ENCODE results near the gene EPB41L2.

EPB41L2 gene

DNA sequence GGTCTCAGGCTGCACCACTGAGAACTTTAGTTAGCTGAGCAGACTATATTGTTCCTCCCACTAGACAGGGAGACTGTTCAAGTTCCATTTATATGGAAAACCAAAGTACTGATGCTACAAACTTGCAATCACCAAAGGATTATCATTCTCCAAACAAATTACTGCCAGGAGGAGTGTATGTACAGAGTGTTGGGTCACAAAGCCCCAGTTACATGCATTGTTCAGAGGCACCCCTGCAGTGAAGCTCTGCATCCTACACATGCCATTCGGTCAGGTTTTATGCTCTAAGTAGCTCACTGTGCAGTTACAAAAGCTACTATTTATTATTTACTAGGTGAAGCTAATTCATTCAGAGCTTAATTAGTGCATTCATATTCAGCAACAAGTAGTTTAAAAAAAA is 160.0 kb downstream of the EPB41L2 start:
- no peak for DNase-seq

DNA sequence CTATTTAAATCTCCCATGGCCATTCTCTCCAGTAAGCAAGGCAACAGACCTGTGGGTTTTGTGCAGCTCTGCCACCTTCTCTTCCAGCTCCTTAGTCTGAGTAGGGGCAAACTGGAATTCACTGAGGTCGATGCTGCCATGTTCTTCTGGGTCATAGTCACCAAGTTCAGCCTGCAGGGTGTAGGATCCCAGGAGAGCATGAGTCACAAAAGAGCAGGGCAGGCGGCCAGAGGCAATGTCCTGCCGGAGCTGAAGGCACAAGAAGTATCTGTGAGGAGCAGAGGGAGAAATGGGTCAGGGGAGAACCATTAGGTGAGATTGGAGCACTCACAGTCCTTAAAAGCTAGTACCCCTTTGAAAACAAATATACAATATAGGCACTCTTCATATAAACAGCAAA is 162.1 kb downstream of the EPB41L2 start:
- no peak for DNase-seq

DNA sequence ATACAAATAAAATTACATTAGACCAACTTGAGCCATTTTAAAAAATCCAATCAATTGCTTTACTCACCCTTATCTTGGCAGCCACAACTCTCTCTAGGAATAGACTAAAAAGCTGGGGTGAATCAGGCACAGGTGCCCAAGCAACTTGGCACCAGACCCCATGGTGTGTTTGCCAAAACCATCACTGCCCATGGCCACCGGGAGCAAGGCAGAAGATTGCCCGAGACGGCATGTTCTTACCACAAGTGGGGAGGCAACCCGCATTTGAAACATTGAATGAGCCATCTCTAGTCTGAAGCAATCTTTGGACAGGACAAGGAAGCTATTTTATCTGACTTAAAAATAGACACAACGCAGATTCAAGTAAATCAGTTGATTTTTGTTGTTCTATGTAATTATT is 166.8 kb downstream of the EPB41L2 start:
- DNase-seq, result no peak

DNA sequence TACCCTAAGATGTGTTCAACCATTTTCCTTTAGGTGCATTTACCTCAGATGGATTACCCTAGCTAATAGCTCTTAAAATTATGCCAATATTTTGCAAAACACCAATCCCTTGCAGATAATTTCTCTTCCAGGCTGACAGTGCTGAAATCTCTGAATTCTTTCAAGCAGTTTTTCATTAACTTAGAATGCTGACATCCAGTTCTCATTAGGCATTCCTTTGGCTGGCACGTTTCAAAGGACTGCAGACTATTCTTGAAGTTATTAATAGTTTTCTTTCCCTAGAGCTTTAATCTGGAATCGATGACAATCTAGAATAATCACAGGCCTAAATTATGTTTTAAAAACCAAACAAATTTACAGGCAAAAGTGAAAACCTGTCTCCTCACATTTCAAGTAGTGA is 167.5 kb downstream of the EPB41L2 start:
- DNase-seq, result no peak

DNA sequence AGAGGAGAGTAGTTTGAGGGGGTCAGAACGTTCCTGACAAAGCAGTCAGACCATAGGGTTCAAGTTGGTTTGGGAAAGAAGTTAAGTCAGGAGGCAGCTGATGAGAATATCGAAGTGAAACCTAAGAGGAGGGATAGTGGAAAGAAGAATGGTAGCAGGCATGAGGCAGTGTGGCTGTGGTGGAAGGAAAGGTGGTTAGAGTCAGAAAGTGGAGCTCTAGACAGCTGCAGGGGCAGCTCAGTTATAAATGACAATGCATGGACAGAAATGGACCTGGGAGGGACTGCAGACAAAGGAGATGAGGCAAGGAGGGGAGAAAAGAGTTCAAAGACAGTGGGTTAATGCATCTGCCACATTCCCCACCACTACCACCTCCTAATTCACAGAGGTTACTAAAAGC is 169.3 kb downstream of the EPB41L2 start:
- DNase-seq, result no peak

DNA sequence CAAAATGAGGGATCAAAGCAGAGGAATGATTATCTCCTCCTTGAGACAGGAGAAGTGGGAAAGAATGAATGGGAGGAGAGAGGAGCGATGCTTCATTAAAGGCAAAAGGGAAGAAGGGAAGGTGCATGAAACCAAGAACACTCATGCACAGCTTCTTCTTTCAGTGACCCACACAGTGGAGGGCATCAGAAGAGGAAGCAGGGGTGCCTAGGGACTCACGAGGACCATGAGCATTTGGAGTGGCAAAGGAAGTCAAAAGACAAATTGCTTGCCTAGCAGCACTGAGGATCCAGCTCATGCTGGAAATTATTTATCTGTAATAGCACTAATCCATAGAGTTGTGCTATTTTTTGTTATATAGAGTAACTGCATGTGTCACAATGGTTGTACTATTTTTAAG is 169.8 kb downstream of the EPB41L2 start:
- DNase-seq, result no peak

DNA sequence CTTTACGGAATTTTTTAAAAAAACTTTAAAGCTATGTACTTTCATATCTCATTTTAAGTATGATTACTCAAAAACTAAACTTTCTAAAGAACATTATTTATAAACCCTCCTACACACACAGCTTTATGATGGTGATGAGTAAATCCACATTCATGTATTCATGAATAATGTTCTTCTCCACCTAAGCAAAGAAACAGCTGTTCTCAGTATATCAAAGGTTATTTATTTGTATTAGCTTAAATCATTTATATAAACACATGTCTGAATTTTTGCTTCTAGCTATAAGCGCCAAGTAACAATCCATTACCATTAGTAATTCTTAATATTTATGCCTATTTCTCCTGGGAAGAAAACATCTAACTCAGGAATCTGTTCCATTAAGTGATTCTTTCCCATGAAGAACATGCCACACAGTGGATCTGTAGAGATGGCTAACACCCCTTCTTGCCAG is 172.5 kb downstream of the EPB41L2 start:
- no peak for DNase-seq

DNA sequence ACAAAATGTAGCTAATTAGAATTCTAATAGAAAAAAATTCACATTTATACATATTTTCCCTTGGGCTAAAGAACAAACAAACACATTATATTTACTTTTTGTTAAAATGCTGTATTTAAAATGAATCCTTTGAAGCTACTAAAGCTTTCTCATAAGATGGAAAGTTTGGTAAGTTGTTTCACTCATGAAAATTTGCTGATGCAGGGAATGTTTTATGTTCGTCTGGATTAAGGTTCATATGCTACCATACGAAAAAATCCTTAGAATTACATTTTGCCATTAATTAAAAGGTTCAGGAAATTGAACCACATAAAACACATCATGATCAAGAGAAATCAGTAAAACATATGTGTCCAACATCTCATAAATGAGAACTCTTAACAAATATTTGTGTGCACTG is 173.6 kb downstream of the EPB41L2 start:
- no peak for DNase-seq

DNA sequence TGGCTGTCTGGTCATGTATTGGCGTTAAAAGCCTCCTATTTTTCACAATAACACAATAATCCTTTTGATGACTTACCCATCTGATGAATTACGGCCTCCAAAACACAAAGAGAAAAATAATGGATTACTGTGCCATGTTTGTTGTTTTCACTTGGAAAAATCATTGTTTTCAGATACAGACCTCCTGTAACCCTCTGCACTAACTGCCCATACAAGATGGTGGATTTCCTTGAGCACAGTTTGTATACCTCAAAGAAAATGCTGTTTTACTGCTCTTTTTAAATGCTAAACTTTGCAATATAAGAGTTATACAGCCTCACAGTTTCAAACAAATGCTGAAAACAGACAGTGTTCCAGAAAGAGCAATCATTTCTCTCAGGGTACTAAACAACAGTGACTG is 174.8 kb downstream of the EPB41L2 start:
- no peak for DNase-seq

DNA sequence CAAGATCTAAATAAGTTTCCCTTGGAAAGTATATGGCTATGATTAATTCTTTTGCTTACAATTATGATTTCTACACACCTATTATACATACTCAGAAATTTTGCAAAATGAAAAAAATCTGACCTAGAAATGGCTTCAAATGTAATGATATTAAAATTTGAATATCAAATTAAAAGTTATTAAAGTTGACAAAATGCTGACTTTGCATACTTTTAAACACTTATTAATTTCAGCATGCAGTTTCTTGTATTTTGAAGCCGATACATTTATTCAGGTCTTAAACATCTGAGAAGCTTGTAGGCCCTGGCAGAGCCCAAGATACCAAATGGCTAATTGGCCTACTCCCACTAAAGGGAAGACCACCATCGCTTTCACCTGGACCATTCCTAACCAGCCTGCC is 176.1 kb downstream of the EPB41L2 start:
- DNase-seq, result no peak

DNA sequence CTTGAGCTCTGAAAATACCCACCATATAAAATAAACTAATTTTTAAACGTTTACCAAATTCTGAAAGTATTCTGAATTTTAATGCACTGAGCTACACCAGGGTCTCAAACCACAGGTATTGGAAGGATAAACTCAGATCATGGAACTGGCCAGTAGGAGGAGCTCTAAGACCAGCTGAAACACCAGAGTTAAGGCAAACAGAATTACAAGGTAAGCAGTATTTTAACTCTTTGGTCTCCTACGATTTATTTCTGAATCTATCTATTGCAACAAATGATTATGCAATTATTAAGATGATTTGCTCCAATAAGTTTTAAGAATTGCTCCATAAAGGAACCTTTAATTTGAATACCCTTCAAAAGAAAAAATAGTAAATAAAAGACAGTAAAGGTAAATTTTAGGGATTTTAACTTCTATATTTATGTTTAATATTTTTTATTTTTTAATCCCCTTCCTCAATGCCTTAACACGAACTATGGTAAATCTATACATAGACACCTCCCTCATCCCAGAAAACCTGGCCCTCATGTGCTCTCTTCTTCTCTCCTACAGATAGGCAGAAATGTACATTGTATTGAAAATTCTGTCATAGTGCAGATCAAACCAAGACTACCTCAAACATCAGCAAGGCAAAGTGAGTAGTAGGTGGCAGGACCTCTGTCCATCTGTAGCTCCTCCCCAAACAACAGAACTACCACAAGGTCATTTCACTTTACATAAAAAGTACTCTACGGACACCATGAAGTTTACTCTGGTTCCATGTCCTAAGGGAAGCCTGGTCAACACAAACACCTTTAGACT is 177.5 kb downstream of the EPB41L2 start:
- DNase-seq, result peak; percentile 1

DNA sequence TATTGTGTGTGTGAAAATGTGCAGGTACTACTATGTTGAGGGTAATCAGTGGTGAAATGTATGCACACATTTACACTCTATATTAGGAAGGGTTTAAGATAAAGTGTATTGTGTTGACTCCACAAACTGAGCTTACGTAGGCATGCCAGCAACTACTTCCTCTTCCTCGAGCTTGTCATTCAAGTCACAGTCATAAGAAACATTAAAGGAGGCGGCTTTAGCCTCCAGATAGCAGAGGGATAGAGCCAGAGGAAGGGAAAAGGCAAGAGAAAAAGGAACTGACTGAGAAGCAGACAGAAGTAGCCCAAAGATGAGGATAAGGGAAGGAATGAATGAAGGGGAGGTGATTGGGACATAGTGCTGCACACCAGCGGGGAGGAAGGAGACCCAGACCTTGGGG is 180.7 kb downstream of the EPB41L2 start:
- no peak for DNase-seq

DNA sequence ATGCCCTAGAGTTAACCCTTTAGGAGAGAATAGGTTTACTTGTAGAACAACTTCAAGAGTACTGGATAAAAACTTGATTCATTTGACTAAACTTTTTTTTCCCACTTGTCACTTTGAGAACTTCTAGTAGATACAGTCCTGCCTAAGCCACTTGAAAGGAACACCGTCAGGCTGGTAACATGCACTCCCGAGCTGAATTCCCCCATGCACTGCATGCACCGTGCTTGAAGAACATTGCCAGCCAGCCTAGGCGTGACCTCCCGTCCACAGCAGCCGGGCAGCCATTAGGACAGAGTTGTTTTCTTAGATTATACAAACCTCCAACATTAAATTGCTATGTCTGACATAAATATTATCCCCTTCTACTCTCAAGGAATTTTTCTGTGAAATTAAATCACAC is 183.2 kb downstream of the EPB41L2 start:
- DNase-seq, result no peak

DNA sequence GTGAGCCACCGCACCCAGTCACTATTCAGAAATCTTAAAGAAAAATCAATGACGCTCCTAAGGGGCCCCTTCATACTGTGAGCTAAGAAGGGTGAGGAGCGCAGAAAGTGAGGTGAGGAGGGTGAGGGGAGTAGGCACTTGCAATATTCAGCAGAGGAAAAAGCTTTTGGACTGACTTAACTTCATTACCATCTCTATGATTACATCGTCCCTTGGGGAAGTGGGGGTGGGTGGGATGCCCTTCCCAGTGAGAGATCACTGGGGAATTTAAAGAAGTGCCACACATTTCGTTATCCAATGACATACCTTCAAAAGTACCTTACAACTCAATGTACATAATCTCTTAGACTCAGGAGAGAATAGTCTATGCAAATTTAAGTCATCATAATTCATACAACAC is 189.3 kb downstream of the EPB41L2 start:
- no peak for DNase-seq

DNA sequence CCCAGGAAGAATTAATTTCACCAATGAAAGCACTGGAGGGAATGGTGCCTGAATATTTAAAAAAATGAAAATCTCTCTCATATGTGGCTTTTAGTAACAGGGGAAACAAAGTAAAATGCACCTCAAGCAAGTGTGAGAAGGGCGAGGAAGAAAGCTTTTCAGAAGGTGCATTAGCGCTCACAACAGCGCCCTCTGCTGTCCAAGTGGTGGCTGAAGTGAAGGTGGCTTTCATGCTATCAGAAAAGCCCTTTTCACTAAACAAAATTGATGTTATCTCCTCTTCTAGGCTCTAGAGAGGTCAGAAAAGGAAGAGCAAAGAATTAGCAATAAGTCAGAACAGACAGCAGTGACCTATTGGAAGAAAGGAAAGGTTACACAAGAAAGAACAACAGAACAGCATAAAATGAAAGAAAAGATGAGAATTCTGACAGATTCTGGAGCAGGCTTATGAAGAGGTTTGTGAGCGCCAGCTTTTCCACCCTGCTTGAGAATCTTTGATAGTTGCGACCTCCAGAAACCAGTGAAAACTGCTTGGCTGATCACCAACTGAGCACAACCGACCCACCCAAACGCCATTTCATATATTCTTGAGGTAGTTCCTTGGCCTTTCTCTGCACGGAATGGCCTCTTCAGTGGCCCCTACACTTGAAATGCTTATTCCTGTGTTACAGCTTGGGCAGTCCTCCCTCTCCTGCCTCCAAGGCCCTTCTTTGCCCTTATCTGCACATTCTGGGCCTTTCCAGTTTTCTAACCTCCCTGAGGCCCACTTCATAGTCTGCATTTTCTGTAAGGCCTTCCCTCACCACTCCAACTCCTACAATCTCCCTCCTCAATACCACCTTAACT is 190.6 kb downstream of the EPB41L2 start:
- DNase-seq, result no peak

DNA sequence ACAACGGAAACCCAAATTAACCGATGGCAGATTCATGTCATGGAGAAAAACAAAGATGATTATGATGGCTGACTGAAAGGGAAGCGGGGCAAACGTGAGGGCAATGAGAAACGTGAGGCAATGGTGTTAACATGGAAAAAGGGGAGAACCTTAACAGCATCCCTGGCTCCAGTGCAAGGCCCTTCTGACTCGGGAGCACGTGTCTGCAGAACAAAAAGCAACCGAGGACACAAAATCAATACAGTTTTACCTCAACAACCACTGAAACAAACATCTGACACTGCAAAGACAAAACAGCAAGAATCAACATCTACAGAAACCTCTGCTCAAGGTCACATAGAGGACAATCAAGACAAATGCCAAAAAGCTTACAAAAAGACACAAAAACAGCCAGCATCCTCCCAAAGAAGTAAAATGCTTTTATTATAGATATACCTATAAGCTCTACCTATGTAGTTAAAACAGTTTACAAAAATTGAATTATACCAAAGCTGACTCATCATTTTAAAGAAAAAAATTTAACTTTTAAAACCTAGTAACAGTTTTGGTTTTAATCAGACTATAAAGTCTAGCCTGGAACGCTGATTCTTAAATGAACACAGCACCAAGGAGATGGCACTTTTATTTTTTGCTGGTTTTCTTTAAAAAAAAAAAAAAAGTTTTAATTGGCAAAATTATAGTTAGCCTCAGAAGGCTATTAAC is 192.7 kb downstream of the EPB41L2 start:
- no peak for DNase-seq

DNA sequence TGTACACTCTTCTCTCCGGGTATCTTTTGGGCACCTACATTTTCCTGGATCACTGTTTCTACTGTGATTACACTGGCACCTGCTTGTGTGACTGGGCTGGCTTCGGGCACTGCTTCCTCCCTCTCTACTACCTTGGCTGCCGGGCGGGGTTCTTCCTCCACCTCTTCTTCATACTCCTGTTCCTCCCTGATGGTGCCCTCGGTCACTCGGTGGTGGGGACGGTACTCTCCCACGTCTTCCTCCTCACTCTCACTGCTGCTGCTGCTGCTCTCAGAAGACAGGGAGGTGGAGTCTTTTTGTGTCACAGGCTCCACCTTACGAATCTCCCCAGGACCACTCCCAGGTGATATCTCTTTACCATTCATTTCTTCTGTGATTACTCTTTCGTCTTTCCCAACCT is 193.4 kb downstream of the EPB41L2 start:
- no peak for DNase-seq

DNA sequence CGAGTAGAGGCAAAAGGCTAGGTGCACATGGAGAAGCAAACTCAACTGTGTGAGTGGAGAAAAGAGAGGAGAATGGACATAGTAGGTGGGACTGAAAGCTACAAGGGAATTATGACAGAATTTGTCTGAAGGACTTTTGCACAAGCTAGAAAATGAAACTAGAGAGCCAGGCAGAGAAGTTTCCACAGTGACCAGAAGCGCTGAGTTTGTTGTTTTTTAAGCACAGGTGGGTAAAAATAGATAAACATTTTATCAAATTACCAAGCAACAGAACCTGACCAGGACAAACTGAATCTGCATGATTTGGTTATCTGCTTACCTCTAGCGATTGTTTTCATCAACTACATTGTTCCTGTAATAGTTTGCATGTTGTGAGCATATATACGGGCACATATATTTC is 197.3 kb downstream of the EPB41L2 start:
- DNase-seq, result no peak

DNA sequence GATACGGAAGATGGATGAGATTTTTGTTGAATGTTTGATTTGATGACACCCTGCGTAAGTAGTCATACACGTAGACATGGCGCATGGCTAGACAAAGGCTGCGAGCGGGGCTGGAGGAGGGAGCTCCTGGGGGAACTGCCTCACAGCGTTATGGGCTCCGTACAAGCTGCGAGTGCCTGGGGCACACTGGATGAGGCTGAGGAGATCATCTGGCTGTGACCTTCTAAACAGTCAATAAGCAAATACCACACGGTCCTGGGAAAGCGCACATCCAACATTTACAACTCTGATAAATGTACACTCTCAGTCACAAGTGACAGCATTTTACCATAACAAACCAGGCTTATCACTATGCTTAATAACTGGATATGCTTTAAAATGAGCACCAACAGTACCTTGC is 198.7 kb downstream of the EPB41L2 start:
- DNase-seq, result no peak

DNA sequence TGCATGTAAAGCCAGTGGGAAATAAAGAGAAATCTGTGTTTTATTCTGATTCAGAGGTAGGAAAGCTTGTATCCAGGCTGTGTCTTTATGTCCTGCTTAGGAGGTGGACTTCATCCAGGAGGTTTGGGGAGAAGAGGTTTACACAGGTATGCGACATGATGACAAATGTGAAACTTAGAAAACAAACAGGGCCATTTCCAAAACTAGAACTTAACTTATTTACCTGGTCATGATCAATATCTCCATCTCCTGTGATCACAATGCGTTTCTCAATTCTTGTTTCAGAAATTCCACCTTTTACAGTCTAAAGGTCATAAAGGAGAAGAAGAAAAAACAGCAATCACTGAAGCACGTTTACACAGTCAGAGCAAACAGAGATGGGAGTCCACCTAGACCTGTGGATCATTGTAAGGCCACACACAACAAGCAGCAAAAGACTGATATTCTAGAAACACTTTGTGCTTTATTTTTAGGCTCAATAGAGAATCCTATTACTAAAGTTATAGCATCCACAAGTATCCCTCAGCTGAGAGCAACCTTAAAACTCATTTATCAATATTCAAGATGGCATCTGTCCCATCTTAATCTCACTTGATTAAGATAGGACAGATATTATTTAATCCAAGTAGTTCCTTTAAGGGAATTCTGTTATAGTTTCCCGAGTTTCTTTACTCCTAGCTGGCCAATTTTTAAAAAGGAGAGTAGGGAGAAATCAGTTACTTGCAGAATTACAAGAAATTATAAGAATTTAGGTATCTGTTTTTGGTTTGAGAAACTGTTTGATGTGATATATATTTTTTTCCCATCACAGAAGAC is 199.4 kb downstream of the EPB41L2 start:
- DNase-seq, result no peak

DNA sequence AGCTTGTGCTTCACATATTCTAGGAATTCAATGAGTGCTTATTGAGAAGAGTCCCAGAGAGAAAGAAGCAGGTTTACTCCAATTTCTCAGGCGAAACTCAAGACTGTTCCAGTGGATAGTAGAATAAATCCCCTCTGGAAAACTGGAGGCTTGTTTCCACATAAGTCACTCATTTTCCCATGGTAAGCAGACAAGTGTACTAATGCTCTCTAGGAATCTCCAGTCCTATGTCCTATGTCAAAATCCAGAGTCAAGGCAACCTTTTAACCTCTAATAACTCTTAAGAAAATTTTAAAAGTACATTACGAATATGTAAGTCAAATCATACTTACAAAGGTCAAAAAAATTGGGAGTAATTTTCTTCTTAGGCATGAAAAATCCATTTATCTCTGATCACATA is 200.7 kb downstream of the EPB41L2 start:
- DNase-seq, result no peak

DNA sequence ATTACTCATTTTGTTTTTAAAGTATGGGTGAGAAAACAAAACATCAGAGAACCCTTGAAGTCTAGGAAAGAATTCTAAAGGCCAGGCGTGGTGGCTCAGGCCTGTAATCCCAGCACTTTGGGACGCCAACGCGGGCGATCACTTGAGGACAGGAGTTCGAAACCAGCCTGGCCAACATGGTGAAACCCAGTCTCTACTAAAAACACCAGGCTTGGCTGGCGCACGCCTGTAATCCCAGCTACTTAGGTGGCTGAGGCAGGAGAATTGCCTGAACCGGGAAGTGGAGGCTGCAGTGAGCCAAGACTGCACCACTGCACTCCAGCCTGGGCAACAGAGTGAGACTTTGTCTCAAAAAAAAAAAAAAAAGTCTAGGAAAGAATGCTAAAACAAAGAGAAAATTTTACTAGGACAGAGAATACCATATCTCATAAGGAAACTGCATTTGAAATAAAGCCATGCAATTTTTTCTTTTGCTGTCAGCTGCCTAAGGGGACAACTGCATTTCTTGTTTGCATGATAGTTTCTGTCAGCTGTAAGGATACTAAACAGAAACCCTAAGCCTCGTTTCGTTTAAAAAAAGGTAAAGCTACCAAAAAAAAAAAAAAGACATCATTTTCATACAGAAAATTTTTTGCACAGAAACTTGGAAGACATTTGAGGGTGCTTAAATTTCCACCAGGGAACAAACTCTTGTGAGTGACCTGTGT is 203.7 kb downstream of the EPB41L2 start:
- no peak for DNase-seq

All from NCI-H187 treated with DMSO at 0.1 percent for 48 hours (cell line).